HG03378 (cell line): ENCODE measurements around the gene KIRREL3.

Experiments used
- ATAC-seq: cut with Tn5 transposase; IDR thresholded peaks from one replicate; pipeline ENCODE4 v1.9.1; 2021; ENCODE audit warnings: mild to moderate bottlenecking, moderate library complexity; ENCODE audit not compliant: unreplicated experiment

The KIRREL3 gene

DNA sequence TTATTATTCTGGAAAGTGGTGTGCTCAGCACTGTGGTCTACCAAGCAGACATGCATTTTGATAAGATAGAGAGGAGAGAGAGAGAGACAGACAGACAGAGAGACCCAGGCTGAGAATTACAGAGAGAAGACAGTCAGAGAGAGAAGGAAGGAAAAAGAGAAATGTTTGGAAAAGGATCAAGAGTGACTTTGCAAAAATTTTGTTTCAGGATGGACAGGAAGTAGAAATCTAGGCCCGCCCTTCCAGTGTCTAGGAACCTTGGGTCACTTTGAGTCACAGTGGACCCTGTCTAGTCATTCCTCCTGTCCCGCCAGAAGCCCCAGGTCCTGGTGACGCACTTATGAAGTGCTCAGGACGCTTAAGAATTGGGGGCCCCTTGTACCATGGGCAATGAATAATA is 478.4 kb downstream of the KIRREL3 start:
- ATAC-seq: no peak

DNA sequence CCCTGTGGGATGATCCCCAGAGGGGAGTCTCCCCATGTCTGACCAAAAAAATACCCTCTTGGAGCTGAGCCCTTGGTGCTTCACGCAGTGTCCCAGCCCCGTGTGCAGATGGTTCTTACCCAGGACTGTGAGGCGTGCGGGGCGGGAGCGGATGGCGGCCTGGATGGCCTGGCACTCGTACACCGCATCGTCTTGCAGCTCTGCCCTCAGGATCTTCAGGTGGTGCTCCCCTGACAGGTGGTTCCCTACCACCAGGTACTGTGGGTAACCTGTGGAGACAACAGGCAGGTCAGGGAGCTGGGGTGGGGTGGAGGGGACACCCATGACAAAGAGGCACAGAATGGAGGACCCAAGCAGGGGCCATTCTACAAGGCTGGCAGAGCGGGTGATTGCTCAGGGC is 479.4 kb downstream of the KIRREL3 start:
- ATAC-seq: no peak

DNA sequence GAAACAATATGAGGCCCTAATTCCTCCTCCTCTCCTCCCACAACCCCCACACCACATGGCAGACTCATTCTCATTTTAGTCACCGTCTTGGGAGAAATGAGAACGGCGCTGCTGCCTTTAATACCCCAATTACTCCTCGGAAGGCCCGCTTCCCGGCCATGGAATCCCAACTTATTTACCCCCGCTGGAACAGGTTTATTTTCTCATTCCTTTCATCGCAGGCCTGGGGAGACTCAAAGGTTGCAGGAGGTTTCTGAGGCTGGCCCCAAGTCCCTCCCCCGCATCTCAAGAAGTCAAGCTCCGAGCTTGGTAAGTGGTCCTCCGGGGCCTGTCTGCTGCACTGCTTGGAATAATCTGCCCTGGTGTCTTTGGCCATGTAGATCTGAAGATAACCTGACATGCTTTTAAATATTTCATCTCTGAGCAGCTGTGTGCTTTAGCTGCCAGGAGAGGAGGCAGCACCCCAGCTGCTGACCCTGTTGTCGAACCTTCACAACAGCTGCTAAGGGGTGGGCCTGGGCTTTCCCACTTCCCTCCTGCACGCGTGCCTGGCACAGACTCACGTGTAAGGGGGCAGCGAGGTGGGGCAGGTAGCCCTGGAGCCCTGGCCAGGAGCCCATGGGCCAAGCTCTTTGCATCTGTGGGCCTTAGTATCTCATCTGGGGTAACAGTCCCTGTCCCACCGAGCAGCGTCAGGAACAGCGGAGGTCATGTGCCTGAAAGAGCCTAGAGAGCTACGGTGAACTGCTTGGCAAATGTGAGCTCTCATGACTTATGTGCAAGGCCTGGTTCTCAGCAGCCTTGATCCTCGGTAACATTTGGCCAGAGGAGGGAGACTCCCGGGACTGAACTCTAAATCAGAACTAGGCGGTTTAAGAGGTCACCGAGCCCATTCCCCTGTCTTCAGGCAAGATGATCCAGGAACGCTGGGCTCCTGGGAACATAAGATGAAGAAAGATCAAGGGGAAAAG is 480.5 kb downstream of the KIRREL3 start:
- no peak for ATAC-seq

DNA sequence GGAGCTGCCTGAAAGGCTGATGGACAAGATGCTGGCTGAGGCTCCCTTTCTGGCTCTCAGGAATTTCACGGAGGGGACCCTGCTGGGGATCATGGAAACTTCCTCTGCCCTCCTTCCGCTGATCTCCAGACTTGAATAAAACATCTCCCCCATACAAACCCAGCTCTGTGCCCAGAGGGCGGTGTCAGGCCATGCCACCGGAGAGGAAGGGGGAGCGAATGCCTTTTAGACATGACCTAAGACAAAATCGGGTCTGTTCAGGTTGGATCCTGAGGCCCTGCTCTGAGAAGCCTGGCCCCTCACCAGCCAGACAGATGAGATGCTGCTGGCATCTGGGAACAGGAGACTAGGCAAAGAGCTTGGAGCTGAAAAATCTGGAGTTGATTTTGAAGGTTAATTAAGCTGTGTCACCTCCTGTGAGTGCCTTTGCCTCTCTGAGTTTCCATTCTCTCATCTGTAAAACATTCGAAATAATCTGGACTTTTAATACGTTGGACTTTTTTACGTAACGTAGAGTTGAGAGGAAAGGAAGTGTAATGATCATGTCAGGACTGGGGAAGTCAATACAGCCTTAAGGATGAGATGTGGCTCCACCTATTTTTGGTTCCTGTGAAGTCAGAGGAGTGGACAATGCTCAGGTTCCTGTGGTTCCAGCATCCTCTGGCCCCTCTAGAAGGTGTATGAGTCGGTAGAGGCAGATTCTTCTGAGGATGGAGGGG is 481.4 kb downstream of the KIRREL3 start:
- no peak for ATAC-seq

DNA sequence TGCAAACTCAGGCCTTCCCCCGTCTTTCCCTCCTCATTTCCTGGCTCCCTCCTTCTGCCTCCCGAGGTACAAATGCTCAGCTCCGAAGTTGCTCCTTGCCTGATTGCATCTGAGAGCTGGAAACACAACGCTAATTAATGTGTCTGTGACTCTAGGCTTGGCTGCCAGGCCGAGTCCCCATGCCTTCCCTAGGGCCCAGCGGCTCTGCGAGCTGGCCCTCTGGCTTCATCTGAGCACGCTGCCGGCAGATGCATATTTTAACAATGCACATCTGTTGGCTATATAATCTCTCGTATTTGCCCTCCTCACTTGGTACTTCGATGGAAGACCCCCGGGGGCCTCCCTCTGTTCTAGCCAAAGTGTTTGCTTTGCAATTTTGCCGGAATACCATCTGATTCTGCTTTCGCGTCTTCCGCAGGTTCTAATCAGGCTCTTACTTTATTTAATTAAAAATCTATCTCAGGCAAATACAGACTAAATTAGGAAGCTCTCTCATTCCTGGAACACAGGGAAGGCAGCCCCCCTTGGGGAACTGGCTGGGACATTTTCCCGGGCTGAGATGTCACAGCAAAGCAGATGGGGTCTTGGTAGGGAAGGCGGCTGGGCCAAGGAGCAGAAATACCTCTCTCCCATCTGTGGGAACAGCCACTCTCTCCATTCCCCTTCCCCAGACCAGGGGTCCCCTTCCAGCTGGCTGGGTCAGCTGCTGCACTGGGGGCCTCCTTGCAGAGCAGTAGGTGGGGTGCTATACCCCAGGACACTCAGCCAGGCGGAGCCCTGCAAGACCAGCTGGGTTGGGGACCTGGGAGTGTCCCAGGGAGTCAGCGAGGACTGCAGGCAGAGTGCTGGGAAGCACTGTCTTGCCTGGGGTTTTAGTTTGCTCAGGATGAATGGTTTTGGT is 482.2 kb downstream of the KIRREL3 start:
- ATAC-seq: no peak

DNA sequence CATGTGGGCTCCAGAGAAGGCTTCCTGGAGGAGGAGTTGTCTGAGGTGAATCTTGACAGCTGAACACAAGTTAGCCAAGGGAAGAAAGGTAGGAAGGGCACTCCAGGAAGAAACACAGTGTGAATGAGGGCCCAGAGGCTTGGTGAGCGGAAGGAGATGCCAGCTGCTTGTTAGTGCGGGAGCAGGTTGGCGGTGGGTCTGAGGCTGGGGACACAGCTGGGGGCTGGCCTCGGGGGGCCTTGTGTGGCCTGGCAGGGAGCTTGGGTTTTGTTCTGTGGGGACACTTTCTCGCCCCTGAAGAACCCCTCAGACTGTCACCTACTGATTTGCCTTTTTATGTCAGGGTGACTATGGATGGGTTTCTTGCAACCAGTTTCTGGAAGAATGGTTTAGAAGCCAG is 485.1 kb downstream of the KIRREL3 start:
- ATAC-seq: no peak

DNA sequence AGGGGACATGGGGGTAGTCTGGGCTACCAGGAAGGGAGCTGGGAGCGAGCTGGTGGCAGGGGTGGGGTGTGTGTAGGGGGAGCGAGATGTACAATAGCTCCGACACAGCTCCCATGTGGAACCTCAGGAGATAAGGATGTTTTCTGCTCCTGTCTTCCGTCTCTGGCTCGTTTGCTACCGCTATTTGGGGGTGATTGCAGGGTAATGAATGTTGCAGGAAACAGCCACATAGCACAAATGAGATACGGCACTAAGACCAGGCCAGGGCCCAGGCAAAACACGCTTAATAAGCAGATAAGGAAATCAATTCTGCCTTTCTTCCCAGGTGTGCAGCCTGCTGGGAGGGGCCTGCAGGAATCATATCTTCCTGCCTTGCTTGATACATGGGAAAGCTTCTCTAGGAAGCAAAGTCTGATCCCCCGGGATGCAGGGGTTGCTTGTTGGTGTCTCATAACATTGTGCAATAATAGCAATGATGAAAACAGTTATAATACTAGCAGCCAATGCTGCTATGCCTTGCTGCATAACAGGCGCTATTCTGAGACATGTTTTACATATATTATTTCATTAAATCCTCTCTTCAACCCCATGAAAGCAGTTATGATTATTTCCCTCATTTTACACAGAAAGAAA is 486.4 kb downstream of the KIRREL3 start:
- ATAC-seq: no peak

DNA sequence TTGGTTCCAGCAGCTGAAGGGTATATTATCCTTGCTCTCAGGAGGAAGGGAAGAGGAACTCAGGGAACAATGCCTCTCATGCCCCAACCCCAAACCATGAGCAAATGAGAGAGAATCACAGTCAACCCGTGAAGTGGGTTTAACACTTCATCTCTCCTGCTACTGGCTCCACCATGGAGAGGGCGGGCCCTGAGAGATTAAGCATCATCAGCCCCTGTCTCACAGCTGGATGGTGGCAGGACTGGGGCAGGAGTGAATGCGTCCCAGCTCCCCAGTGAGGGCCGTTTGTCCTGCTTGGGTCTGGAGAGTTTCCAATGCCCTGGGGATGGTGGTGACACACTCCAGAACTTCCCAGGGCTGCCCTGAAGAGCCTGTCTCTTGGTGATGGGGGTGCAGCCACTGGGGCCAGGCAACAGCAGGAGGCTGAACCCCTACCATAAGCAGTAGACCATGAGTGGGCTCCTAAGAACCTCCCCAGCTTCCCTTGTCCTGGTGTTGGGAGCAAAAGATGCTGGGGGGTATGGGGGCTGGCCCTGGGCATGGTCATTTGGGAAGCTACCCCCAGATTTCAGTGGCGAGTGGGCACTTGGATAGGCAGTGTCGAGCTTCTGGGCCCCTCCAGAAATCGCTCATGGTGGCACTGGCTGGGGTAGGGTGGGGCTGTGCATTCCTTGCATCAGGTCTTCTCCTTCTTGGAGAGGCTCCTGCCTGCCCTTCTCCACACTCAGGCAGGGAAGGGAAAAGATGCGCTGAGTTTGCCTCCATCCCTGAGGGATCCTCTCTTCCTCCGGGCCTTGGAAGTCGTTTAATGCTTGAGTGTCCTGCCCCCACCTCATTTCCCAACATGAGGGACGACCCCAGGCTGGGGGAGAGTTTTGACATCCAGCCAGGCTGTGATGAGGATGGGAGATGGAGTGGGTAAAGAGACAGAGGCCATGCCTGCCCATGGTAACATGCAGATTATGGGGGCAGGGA is 487.5 kb downstream of the KIRREL3 start:
- ATAC-seq: no peak

DNA sequence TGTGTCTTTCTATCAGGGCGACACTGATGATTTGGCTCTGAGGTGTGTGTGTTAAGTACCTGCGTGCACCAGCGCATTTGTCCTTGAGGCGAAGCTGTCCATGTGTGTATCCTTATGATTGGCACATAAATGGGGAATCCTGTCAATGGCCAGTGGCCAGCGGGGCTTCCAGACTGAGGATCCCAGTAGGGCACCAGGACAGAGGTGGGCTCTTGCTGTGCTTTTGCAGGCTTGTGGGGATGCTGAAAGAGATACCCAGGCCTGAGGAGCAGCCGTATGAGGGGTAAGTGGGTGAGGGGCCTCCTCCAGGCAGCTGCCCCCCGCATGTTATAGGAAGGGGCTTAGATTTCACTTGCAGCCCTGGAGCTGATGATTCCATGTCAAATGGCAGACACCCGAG is 488.3 kb downstream of the KIRREL3 start:
- ATAC-seq: no peak

DNA sequence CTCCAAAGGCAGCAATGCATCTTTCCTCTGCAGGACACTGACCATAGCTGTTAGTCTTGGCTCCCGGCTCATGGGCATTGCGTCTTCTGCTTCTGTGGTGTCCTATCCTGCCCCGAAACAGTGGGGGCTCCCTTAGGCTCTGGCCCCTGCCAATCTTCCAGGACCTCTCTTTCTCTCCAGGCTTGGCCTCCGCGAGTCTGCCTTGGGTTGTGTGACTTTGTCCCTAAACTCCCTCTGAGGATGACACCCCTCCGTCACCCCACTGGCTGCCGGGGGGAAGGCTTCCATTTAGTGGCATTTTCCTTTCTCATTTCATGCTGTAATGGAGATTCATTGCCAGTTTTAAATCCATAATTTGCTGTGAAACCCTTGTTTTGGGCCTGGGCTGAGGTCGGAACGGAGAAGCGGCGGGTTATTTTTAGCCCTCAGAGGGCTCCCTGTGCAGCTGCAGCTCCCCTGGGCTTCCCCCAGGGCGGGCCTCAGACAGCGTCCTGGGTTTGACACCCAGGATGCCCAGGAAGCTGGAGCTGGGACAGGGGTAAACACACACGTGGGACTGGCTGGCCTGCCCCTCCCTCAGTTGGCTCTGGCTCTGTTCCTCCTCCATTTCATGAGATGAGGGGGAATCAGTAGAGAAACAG is 489.0 kb downstream of the KIRREL3 start:
- ATAC-seq: no peak

DNA sequence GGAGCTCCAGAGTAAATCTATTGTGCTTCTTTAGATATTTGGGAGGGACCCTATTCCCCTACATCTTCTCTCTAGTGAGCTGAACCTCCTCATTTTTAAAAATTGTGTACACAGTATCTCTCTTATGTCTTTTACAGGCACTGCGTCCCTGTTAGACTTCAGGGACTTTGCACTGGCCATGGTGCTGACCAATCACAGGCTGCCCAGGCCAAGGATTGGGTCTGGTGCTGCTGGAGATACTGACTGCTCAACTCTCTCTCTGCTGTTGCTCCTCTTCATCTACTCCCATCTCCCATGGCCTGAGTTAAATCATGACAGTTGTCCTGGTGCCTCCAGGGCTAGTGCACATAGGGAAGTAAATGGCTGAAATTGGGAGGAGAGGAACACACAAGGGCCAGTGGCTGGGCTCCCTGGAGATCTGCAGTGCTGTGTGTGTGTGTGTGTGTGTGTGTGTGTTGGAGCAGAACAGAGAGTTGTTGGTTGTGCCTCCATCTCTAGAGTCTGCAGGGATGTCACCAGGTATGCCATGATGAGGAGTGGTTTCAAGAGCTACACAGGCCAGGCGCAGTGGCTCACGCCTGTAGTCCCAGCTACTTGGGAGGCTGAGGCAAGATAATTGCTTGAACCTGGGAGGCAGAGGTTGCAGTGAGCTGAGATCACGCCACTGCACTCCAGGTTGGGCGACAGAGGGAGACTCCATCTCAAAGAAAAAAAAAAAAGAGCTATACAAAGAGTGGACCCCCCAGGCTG is 489.8 kb downstream of the KIRREL3 start:
- no peak for ATAC-seq

DNA sequence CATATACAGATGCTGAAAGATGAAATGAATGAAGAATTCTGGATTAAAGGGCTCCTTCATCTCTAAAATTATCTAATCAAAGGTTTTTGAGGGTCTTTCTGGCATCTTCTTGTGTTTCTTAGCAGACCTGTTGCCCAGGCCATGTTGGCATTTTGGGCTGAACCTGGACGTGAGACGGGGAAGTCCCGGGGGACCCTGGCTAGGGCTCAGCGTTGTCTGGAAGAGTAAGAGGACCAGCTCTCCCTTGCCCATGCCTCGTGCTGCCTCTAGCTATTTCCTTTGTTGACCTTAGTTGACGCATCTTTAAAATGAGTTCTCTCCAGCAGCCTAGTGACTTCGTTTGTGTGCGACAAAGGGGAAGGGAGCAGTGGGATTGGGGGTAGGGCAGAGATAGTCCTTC is 492.9 kb downstream of the KIRREL3 start:
- no peak for ATAC-seq

DNA sequence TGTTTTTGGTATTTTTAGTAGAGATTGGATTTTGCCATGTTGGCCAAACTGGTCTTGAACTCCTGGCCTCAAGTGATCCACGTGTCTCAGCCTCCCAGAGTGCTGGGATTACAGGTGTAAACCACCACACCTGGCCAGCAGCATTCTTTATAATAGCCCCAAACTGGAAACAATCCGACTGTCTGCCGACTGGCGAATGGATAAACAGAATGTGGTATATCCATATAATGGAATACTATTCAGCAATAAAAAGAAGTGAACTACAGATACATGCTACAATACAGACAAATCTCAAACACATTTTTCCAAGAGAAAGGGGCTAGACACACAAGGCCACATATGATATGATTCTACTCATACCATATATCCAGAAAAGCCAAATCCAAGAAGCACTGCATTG is 493.8 kb downstream of the KIRREL3 start:
- no peak for ATAC-seq

DNA sequence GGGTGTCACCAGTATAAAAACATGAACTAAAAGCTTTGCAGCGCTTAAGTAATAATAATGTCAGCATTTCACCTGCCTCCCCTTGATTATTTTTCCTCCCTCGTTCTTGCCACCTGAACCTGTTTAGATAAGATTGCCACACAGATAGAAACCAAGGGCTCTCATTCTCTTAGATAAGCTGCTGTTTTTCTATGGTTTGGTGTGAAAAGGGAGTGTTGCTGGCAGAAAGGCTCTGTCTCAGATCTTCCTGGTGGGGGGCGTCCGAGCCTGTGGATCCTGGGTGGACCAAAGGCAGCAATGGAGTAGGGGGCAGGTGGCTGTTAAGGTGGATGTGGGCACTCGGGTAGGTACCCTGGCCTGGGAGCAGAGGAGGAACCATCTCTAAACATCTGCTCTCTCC is 497.6 kb downstream of the KIRREL3 start:
- no peak for ATAC-seq

DNA sequence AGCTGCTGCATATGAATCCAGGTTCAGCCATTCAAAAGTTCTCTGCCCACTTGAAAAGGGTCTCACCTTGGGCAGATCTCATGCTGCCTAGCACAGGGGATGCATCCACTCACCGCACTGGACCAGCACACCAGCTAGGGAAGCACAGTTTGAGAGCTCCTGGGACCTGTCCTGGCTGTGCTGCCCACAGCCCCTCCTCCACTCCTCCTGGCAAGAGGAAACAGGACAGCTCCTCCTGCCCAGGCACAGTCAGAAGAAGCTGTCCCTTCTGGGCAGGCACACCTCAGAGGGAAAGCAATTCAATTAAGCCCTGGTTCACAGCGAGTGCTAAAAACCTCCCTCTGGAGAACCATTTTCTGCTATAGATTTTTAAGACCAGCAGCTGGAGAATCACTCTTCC is 498.4 kb downstream of the KIRREL3 start:
- ATAC-seq: no peak

DNA sequence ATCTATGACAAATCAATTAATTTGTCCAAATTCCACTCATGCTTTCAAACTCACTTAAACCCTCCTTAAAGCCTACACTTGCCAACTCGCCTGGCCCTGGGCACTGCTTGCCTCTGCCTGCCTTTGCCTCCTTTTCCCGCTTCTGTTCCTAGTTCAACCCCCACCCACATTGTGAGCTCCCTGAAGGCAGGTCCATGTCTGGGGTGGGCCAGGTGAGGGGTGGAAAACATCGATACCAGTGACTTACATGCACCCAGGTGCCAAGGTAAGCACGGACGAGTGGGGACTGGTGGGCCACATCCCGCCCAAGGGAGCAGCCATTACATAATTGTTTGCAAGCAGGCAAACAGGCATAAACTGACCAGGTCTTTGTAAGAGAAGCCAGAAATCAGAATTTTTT is 498.9 kb downstream of the KIRREL3 start:
- ATAC-seq: no peak

DNA sequence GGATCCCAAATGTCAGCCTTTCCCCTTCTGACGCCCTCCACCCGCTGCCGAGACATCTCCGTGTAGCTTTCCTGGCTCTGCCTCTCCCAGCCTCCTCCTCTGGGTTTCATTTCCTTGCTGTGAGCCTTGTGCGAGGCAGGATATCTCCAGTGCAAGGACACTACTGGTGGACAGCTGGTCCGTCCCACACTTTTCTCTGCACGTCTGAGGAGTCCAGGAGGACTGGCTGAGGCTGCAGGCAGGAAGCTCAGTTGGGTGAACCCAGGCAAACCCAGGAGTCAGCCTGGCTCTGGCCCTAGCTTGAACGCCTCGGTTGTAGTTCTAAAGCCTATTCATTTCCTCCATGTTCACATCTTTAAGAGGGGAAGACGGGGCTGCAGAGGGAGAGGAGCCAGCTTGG is 499.6 kb downstream of the KIRREL3 start:
- ATAC-seq: no peak

DNA sequence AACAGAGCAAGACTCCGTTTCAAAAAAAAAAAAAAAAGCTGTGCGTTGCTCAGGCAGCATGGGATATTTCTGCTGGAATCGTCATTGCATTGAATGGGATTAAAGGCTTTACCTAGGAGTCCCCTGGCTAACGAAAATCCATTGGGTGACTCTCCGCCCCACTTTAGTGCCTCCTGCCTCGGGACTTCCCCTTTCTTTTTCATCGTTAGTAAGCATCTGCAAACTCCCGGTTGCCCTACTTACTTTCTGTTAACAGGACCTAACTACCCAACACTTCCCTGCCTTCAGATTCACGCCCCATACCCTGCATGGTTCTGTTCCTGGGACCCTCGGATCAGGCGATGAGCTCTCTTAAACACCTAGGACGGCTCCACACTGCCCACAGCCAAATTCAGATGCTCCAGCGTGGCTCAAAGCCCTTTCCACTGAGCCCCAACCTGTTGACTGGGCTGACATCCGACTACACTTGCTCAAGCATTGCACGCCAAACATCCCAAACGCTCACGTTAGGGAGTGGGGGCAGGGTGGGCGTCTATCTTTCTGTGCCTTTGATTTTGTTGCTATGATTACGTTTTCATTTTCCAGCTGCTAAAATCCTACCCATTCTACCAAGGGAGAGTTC is 501.3 kb downstream of the KIRREL3 start:
- no peak for ATAC-seq
